HG03175 (cell line): ENCODE results near the gene ATF7IP.
"Not testable (repeated sequence)": the region's sequence is repeated elsewhere in the genome, so short reads cannot be mapped to it uniquely, and the experiment has no call there.

ENCODE experiments used
- ATAC-seq: cut with Tn5 transposase; IDR thresholded peaks from one replicate; pipeline ENCODE4 v1.9.1; 2021; ENCODE audit warnings: mild to moderate bottlenecking, moderate library complexity; ENCODE audit not compliant: unreplicated experiment

Gene ATF7IP

GRCh38 chr12:14373217-14373616, 7.7 kb downstream of the ATF7IP start:
- no peak for ATAC-seq

- ATAC-seq: no peak
Measured at GRCh38 chr12:14379508-14379907, 14.0 kb downstream of the ATF7IP start.

- peak; percentile 90 for ATAC-seq
Measured at GRCh38 chr12:14384783-14385638, 19.5 kb downstream of the ATF7IP start.

- ATAC-seq: no peak
Measured at GRCh38 chr12:14387219-14387871, 21.9 kb downstream of the ATF7IP start.

- ATAC-seq: no peak
Measured at GRCh38 chr12:14390449-14390848, 25.0 kb downstream of the ATF7IP start.

GRCh38 chr12:14390870-14391530, 25.5 kb downstream of the ATF7IP start:
- peak; percentile 34 for ATAC-seq

- ATAC-seq: no peak
Measured at GRCh38 chr12:14393751-14394150, 28.3 kb downstream of the ATF7IP start.

GRCh38 chr12:14394317-14395073, 29.0 kb downstream of the ATF7IP start:
- ATAC-seq: peak; percentile 58

GRCh38 chr12:14395074-14395778, 29.7 kb downstream of the ATF7IP start:
- peak; percentile 57 for ATAC-seq

GRCh38 chr12:14396071-14396470, 30.6 kb downstream of the ATF7IP start:
- peak; percentile 70 for ATAC-seq

GRCh38 chr12:14399871-14400270, 34.4 kb downstream of the ATF7IP start:
- no peak for ATAC-seq

- no peak for ATAC-seq
Measured at GRCh38 chr12:14400599-14400998, 35.1 kb downstream of the ATF7IP start.

GRCh38 chr12:14401267-14401666, 35.8 kb downstream of the ATF7IP start:
- ATAC-seq: not testable (repeated sequence)

- no peak for ATAC-seq
Measured at GRCh38 chr12:14402697-14403096, 37.2 kb downstream of the ATF7IP start.

- peak; percentile 25 for ATAC-seq
Measured at GRCh38 chr12:14403293-14403692, 37.8 kb downstream of the ATF7IP start.

- ATAC-seq: peak; percentile 79
Measured at GRCh38 chr12:14403711-14404196, 38.3 kb downstream of the ATF7IP start.

- not testable (repeated sequence) for ATAC-seq
Measured at GRCh38 chr12:14405407-14405806, 39.9 kb downstream of the ATF7IP start.

GRCh38 chr12:14408208-14408607, 42.7 kb downstream of the ATF7IP start:
- ATAC-seq: no peak

GRCh38 chr12:14410177-14410576, 44.7 kb downstream of the ATF7IP start:
- no peak for ATAC-seq
